Activated CD4-positive, alpha-beta T cell treated with anti-CD3 and anti-CD28 coated beads, Interleukin-2, amount 50 U/mL, for 1 hour (primary cell): Measurements from ENCODE around the gene GSN.
A peak's percentile ranks its signal among the peaks of the same experiment; 100 is the strongest.

Source experiments
- DNase-seq: peaks from one replicate; pipeline ENCODE4 v3.0.0-alpha.2; 2020

The GSN gene

GRCh38 chr9:121359351-121360294 lies 91.7 kb downstream of the GSN start:
- no peak for DNase-seq

GRCh38 chr9:121360601-121361374 lies 92.8 kb downstream of the GSN start:
- no peak for DNase-seq

DNA sequence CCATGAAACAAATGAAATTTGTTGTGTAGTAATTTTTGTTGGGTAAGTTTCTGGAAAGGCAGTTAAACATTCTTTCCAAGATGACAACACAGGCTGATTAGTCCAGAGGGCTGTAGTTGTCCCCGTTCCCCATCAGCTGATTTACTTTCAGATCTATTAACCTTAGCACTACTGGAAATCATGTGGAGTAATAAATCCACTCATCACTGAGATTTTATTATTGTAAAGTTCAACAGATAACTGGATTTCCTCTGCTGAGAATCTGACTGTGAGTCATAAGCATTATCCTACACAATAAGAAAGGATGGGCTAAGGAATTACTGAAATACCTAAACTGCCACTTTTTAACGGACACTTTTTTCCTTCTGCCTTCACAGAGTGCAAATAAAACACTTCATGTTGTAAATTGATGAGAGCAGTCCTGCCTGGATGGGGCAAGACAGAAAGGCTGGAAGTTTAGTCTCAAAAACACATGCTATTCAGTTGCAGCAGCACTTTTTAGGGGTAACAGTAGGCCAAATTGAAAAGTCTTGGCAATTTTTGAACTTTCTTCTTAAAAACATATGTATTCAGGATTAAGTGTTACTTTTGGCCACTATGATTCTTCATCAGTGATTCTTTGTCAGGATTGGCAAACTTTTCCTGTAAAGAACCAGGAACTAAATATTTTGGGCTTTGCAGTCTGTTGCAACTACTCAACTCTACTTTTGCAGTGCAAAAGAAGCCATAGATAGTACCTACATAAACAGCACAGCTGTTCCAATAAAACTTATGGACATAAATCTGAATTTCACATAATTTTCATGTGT lies 95.1 kb downstream of the GSN start:
- no peak for DNase-seq

- DNase-seq, result no peak
Measured at GRCh38 chr9:121363622-121363961, 95.6 kb downstream of the GSN start.

- no peak for DNase-seq
Measured at GRCh38 chr9:121364077-121364476, 96.1 kb downstream of the GSN start.

- no peak for DNase-seq
Measured at GRCh38 chr9:121364886-121365285, 96.9 kb downstream of the GSN start.

- DNase-seq, result no peak
Measured at GRCh38 chr9:121365564-121365963, 97.6 kb downstream of the GSN start.

DNA sequence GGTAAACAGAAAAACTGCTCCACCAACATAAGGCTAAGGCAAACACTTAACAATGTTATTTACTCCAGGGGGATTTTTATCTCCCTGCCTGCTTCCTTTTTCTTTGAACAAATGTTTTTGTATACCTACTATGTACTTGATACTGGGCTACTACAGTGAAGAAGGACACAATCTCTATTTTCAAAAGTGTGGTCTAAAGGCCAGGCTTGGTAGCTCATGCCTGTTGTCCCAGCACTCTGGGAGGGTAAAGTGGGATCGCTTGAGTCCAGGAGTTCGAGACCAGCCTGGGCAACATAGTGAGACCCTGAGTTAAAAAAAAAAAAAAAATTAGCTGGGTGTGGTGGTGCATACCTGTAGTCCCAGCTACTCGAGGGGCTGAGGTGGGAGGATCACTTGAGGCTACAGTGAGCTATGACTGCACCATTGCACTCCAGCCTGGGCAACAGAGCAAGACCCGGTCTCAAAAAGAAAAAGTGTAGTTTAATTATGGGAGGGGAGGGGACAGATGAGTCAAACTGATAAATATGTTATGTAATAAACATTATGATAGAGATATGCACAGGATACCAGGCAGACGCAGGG lies 98.7 kb downstream of the GSN start:
- no peak for DNase-seq

GRCh38 chr9:121367306-121368137 lies 99.6 kb downstream of the GSN start:
- DNase-seq, result no peak

DNA sequence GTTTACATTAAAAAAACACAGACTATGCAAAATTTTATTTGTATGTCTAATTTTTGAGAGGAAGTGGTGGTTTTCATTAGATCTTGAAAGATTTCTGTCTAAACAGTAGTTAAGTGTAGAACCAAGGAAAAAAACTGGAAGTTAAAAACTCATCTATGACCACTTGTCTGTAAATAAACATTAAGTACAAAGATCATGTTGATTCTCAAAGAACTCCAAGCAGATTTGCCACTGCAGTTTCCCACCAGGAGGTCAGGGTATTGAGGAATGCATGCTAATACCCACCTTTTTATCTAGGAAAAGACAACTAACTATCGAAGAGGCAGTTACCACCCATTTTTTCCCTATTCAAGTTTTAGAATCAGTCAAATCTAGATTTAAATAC lies 100.2 kb downstream of the GSN start:
- DNase-seq, result no peak

DNA sequence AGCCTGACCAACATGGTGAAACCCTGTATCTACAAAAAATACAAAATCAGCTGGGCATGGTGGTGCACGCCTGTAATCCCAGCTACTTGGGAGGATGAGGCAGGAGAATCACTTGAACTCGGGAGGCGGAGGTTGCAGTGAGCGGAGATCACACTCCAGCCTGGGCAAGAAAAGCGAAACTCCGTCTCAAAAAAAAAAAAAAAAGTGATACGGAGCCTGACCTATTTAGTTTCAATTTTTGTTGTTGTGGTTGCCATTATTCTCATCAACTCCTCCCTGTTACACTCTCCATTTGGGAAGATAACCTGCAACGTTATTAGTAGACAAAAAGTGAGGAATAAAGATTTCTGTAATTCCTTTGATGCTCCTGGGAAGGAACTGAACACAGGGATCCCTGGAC lies 100.8 kb downstream of the GSN start:
- DNase-seq, result no peak

- peak; percentile 59 for DNase-seq
Measured at GRCh38 chr9:121369595-121370265, 101.8 kb downstream of the GSN start, which contains the start of gene STOM. STOM (minus strand) TSS chr9:121370250; CDS start chr9:121370187, 63 bp downstream.

DNA sequence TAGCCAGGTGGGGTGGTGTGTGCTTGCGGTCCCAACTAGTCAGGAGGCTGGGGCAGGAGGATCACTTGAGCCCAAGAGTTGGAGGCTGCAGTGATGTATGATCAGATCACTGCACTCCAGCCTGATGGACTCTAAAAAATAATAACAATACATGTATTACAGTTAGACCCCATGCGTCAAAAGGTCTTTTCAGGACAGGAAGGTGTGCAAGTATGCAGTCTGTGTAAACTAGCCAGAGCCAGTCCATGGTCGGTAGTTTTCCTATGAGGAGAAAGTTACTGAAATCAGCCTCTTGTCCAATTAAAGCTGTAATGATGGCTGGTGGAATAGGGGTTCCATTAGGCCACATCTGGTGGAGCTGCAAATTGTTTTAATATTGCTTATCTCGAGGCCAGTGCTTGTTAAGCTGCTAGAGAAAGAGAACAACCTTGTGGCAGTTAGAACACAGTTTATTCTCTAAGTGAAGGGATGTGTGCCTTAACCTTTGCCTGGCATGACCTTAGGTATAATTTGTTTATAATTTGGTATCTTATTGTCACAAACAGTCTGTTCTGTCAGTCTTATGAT lies 103.6 kb downstream of the GSN start:
- no peak for DNase-seq

GRCh38 chr9:121372239-121373010 lies 104.5 kb downstream of the GSN start:
- no peak for DNase-seq

DNA sequence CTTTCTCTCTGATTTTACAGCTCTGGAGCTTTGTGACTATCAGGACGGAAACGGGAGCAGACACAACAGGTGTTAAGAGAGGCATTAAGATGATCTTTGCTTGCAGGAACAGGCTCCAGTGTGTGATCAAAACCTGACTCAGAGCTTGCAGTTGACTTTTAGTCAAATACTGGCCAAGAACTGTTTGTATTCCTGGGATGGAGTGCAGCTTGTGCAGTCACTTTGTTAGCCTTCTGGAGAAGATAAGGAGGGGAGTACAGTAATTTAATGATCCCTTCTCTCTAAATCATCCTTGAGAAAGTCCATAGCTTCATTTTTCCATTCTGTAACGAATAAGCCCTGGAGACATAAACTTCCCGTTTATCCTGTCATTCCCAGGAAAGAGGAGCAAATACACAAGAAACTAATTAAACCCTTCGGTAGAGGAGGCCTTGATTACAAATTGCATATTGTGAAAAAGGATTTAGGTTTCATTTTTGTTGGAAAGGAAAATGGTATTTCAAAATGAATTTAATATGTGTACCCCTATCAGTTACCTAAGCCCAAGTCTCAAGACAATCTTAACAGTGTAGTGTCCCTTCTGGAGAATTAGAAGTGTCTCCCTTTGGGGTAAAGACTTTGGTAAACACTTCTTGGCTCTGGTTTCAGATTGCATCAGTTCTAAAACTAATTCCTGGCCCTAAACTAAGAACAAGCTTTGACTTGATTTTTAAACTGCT lies 105.2 kb downstream of the GSN start:
- no peak for DNase-seq

GRCh38 chr9:121376214-121376830 lies 108.4 kb downstream of the GSN start:
- DNase-seq, result no peak

DNA sequence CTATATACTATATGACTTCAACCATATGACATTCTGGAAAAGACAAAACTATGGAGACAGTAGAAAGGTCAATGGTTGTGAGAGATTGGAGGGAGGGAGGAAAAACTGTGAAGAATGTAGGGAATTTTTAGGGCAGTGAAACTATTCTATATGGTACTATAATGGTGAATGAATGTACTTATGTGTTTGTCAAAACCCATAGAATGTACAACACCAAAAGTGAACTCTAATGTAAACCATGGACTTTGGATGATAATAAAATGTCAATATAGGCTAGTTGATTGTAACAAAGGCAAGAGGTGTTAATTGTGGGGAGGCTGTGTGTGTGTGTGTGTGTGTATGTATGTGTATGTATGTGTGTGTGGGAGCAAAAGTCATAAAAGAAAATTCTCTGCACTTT lies 112.9 kb downstream of the GSN start:
- DNase-seq, result no peak
